ENCODE measurements around the gene CCL8.

GRCh38 chr17:34307110-34307509 is 12.1 kb upstream of the CCL8 start:
- TF ChIP-seq EZH2phosphoT487 (IDR thresholded peaks at IDR 0.05; ENCODE audit: borderline replicate concordance) (no peak), CTCF (conservative IDR thresholded peaks at IDR 0.05; ENCODE audit: low read length) (no peak)

All from Loucy (cell line).